PFSK-1 (cell line): Measurements from ENCODE around the gene EIF3L.

Experiments
- FOXP2 ChIP-seq: optimal IDR thresholded peaks from 2 replicates; pipeline ENCODE3; 2011; ENCODE audit warnings: borderline replicate concordance, control low read depth, inconsistent platforms; ENCODE audit not compliant: insufficient read depth; ENCODE audit errors: extremely low read length, extremely low read depth
- POLR2AphosphoS5 ChIP-seq: IDR thresholded peaks from 2 replicates; pipeline ENCODE4 v1.6.1; 2012; ENCODE audit warnings: low read depth, mild to moderate bottlenecking, control low read depth, low read length, moderate library complexity
- REST ChIP-seq, 2 experiments: IDR thresholded peaks; 2 replicates each; pipeline versions ENCODE4 v1.6.1 to v1.8.0; 2011 to 2012; ENCODE audit warnings: low read depth in 2 of 2, low read length in 2 of 2, control low read depth in 1 of 2, inconsistent platforms in 1 of 2, mild to moderate bottlenecking in 1 of 2, moderate library complexity in 1 of 2; ENCODE audit not compliant: insufficient read depth in 1 of 2
- SIN3A ChIP-seq: IDR thresholded peaks from 2 replicates; pipeline ENCODE4 v1.6.1; 2012; ENCODE audit warnings: mild to moderate bottlenecking, low read length, moderate library complexity, borderline replicate concordance; ENCODE audit not compliant: insufficient read depth
- TAF1 ChIP-seq: IDR thresholded peaks from 2 replicates; pipeline ENCODE4 v1.6.1; 2012; ENCODE audit warnings: low read length, control low read depth, borderline replicate concordance; ENCODE audit not compliant: insufficient read depth

The EIF3L gene

GRCh38 chr22:37912171-37912570 is 63.0 kb downstream of the EIF3L start:
- TF ChIP-seq POLR2AphosphoS5 (no peak), REST (IDR thresholded peaks at IDR 0.05; ENCODE audit: insufficient read depth in 1 of 2, low read depth in 2 of 2, low read length in 2 of 2) (no peak), FOXP2 (no peak), TAF1 (no peak), SIN3A (no peak)

GRCh38 chr22:37913233-37913721 is 64.1 kb downstream of the EIF3L start:
- TF ChIP-seq TAF1 = no peak
- TF ChIP-seq FOXP2 = no peak
- TF ChIP-seq REST (IDR thresholded peaks at IDR 0.05; ENCODE audit: insufficient read depth in 1 of 2, low read depth in 2 of 2, low read length in 2 of 2) = no peak

GRCh38 chr22:37916311-37916710 is 67.1 kb downstream of the EIF3L start:
- TF ChIP-seq TAF1 (no peak), POLR2AphosphoS5 (no peak), SIN3A (no peak), REST (IDR thresholded peaks at IDR 0.05; ENCODE audit: insufficient read depth in 1 of 2, low read depth in 2 of 2, low read length in 2 of 2) (no peak), FOXP2 (no peak)

- TF ChIP-seq POLR2AphosphoS5 (no peak), TAF1 (no peak), SIN3A (no peak), REST (IDR thresholded peaks at IDR 0.05; ENCODE audit: insufficient read depth in 1 of 2, low read depth in 2 of 2, low read length in 2 of 2) (no peak), FOXP2 (no peak)
These were observed 68.8 kb downstream of the EIF3L start for GRCh38 chr22:37917874-37918548.

- TF ChIP-seq POLR2AphosphoS5 (no peak), REST (IDR thresholded peaks at IDR 0.05; ENCODE audit: insufficient read depth in 1 of 2, low read depth in 2 of 2, low read length in 2 of 2) (no peak), TAF1 (no peak), FOXP2 (no peak), SIN3A (no peak)
These were observed 69.5 kb downstream of the EIF3L start for GRCh38 chr22:37918580-37919270.
